Tibial nerve (tissue), 4 donors: Measurements from ENCODE around the gene SPTBN4.

Source experiments
- EP300 ChIP-seq, 2 donors: sonication (generic); formaldehyde crosslinking; IDR thresholded peaks; one replicate each; pipeline ENCODE4 v1.6.1; 2017; ENCODE audit warnings: antibody characterized with exemption in 2 of 2, mild to moderate bottlenecking in 1 of 2
- POLR2A ChIP-seq, 2 donors: fragments of 450-650 bp; IDR thresholded peaks; one replicate each; pipeline ENCODE4 v1.6.1; 2017; ENCODE audit warnings: antibody characterized with exemption in 2 of 2, mild to moderate bottlenecking in 2 of 2, moderate library complexity in 2 of 2
- TF ChIP-seq, protein P1 (sequence below), 5 experiments: fragments of 200-600 bp in 3 of 5; fragments of 450-650 bp in 2 of 5; sonication (generic) in 3 of 5; IDR thresholded peaks; one replicate each; pipeline ENCODE4 v1.5.1; 2016 to 2019; ENCODE audit warnings: antibody characterized with exemption in 5 of 5, mild to moderate bottlenecking in 3 of 5, moderate library complexity in 2 of 5

DNA sequence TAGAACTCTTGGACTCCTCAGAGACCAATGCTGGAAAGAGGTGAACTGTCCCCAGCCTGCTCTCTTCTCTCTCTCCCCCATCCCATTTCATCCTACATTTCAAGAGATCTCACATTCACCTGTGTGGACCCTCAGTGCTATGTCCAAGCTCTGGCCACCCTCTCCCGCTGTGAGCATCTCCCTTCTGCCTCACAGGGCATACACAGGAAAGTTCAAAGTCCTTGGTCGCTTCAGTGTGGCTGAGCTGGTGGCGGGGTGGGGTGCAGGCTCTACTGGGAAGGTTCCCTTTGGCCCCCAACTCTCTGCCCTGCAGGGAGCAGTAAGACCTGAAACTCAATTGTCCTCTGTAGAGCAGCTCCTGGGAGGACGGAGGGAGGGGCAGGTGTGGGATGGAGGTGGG, 27.0 kb downstream of the SPTBN4 start:
- TF ChIP-seq, protein P1, sequence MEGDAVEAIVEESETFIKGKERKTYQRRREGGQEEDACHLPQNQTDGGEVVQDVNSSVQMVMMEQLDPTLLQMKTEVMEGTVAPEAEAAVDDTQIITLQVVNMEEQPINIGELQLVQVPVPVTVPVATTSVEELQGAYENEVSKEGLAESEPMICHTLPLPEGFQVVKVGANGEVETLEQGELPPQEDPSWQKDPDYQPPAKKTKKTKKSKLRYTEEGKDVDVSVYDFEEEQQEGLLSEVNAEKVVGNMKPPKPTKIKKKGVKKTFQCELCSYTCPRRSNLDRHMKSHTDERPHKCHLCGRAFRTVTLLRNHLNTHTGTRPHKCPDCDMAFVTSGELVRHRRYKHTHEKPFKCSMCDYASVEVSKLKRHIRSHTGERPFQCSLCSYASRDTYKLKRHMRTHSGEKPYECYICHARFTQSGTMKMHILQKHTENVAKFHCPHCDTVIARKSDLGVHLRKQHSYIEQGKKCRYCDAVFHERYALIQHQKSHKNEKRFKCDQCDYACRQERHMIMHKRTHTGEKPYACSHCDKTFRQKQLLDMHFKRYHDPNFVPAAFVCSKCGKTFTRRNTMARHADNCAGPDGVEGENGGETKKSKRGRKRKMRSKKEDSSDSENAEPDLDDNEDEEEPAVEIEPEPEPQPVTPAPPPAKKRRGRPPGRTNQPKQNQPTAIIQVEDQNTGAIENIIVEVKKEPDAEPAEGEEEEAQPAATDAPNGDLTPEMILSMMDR (IDR thresholded peaks at IDR 0.05) = no peak
- TF ChIP-seq POLR2A (IDR thresholded peaks at IDR 0.05) = no peak
- TF ChIP-seq EP300 (IDR thresholded peaks at IDR 0.05) = no peak
